ENCODE measurements around the gene GBP2.

GBP2 gene

DNA sequence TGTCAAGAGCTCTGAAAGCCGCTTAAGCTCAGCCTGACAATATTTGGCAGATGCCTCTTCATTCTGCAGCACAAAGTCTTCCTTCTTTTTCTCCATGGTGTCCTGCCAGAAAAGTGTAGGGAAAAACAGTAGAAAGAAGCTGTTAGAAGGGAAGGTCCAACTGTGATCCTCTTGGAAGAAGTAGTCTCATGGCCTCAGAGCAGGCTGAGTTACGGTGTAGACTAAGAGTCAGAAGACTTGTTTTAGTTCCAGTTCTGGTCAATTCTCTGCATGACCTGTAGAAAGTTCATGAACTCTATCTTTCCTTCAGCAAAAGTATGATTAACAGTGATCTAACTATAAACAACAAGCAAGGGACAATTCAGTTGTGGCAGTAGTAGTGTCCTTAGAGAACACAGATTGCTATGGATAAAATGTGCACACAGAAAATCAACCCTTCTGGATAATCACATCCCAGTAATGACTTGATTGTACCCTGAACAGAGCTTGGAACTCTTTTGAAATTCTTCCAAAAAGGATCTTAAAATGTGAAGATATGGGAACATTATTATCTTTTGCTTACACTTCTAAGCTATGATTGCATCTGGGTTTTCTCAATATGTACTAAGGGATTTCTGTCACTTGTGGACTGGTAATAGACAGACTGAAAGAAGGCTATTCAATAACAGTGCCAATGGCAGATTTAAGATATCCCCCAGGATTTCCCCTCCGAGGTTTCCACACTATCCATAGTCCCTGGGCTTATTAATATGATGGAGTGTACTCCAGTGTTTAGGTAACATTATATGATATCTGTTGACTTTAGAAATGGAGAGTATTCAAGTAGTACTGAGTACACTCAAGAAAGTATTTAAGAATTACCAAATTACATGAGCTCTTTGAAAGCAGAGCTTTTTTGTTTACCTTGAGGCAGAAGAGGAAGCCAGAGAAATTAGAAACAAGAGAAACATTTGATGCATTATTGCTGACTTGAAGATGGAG lies 22.1 kb upstream of the GBP2 start:
- TF ChIP-seq, protein P1, sequence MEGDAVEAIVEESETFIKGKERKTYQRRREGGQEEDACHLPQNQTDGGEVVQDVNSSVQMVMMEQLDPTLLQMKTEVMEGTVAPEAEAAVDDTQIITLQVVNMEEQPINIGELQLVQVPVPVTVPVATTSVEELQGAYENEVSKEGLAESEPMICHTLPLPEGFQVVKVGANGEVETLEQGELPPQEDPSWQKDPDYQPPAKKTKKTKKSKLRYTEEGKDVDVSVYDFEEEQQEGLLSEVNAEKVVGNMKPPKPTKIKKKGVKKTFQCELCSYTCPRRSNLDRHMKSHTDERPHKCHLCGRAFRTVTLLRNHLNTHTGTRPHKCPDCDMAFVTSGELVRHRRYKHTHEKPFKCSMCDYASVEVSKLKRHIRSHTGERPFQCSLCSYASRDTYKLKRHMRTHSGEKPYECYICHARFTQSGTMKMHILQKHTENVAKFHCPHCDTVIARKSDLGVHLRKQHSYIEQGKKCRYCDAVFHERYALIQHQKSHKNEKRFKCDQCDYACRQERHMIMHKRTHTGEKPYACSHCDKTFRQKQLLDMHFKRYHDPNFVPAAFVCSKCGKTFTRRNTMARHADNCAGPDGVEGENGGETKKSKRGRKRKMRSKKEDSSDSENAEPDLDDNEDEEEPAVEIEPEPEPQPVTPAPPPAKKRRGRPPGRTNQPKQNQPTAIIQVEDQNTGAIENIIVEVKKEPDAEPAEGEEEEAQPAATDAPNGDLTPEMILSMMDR (IDR thresholded peaks at IDR 0.05; ENCODE audit: low read depth, low read length) = no peak
- H3K4me3 ChIP-seq (replicated peaks in 1 of 2; ENCODE audit: low read depth in 2 of 2, low read length in 2 of 2) = no peak overlapping the region

DNA sequence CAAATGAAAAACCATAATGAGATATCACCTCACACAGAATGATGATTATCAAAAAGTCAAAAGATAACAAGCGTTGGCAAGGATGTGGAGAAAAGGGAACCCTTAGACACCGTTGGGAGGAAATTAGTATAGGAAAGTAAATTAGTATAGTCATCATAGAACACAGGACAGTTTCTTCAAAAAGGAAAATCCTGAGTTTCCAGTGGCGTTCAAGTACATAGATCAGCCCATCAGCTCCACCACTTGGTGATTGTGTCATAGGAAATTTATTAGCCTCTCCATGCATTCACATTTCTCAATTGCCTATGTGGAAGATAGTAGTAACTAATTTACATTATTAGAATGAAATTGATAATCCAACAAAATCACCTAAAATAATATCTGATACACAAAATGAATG lies 20.8 kb upstream of the GBP2 start:
- TF ChIP-seq, protein P1 (IDR thresholded peaks at IDR 0.05; ENCODE audit: low read depth, low read length) = no peak
- DNase-seq (ENCODE audit: low read depth in 2 of 2) = no peak
- no peak overlapping the region for H3K4me3 ChIP-seq (replicated peaks in 1 of 2; ENCODE audit: low read depth in 2 of 2, low read length in 2 of 2)

More for the DNA sequence above, 22.1 kb upstream of the GBP2 start:
- DNase-seq (ENCODE audit: low read depth in 2 of 2) = no peak

DNA sequence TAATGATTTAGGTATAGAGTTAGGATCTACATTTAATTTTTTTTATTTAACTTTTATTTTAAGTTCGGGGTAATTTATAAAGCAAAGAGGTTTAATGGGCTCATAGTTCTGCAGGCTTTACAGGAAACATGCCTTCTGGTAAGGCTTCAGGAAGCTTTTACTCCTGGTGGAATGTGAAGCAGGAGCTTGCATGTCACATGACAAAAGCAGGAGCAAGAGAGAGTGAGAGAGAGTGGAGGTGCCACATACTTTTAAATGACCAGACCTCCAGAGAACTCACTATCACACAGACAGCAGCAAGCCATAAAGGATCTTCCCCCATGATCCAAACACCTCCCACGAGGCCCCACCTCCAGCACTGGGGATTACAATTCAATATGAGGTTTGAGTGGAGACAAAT lies 17.6 kb upstream of the GBP2 start:
- no peak for DNase-seq (ENCODE audit: low read depth in 2 of 2)
- TF ChIP-seq, protein P1 (IDR thresholded peaks at IDR 0.05; ENCODE audit: low read depth, low read length) = no peak
- H3K4me3 ChIP-seq (replicated peaks in 1 of 2; ENCODE audit: low read depth in 2 of 2, low read length in 2 of 2) = no peak overlapping the region

DNA sequence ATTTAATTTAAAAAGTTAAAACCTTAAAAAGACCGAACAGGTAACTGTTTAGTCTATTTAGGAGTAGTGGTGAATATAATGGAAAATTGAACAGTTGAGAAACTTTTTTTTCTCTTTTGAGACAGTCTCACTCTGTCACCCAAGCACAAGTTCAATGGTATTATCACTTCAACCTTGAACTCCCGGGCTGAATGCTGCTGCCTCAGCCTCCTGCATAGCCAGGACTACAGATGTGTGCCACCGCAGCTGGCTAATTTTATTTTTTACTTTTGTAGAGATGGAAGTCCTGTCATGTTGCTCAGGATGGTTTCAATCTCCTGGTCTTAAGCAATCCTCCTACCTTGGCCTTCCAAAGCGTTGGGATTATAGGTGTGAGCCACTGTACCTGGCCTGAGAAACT lies 16.2 kb upstream of the GBP2 start:
- TF ChIP-seq, protein P1 (IDR thresholded peaks at IDR 0.05; ENCODE audit: low read depth, low read length) = no peak
- DNase-seq (ENCODE audit: low read depth in 2 of 2) = no peak
- H3K4me3 ChIP-seq (replicated peaks in 1 of 2; ENCODE audit: low read depth in 2 of 2, low read length in 2 of 2) = no peak overlapping the region

DNA sequence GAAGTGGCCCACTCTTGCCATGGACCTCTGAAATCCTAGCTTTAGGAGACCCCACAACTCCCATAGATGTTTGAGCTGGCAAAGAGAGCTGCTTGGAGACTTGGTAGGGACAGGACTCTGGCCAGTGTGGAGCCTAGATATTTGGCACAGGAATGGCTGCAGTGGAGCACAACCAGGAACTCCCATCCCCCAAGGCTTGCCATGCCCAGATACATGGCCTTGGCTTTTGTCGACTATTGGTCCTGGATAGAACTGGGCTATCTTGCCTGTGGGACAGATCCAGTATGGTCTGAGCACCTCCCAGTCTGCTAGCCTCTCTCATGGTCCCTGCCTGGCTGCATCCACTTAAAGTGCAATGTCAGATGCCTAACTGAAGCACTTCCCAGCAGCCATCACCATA lies 7.8 kb upstream of the GBP2 start:
- TF ChIP-seq, protein P1 (IDR thresholded peaks at IDR 0.05; ENCODE audit: low read depth, low read length) = no peak
- no peak overlapping the region for H3K4me3 ChIP-seq (replicated peaks in 1 of 2; ENCODE audit: low read depth in 2 of 2, low read length in 2 of 2)
- DNase-seq (ENCODE audit: low read depth in 2 of 2) = no peak

DNA sequence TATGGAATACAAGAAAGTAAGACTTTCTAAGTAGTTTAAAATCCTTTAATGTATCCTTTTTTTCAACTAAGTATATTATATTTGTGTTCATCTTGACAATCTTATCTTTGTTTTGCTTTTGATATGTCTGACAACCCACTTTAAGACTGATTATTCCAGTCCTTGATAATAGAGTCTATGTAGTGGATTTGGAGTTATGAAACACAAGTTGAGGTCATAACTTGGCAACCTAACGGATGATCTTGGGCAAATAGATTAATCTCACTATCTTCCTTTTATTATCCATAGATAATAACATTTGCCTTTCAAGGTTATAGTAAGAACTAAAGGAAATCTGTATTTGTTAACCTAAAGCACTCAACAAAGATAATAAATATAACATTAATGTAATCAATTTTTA lies 4.8 kb upstream of the GBP2 start:
- no peak for DNase-seq (ENCODE audit: low read depth in 2 of 2)
- TF ChIP-seq, protein P1 (IDR thresholded peaks at IDR 0.05; ENCODE audit: low read depth, low read length) = no peak
- no peak overlapping the region for H3K4me3 ChIP-seq (replicated peaks in 1 of 2; ENCODE audit: low read depth in 2 of 2, low read length in 2 of 2)
